NCI-H1436 treated with DMSO at 0.1 percent for 48 hours (cell line): Measurements from ENCODE around the gene CCDC69.
"Not testable (repeated sequence)": the region's sequence is repeated elsewhere in the genome, so short reads cannot be mapped to it uniquely, and the experiment has no call there.

Experiments used
- DNase-seq: peaks from one replicate; lab custom pipeline; 2025; lab: John Stamatoyannopoulos, UW

Gene CCDC69

GRCh38 chr5:151222054-151222789 is 1.7 kb downstream of the CCDC69 start:
- no peak for DNase-seq

GRCh38 chr5:151221574-151221973 is 2.3 kb downstream of the CCDC69 start:
- no peak for DNase-seq

- no peak for DNase-seq
Observed at GRCh38 chr5:151219789-151220188, 4.1 kb downstream of the CCDC69 start.

- DNase-seq: no peak
Observed at GRCh38 chr5:151219138-151219537, 4.8 kb downstream of the CCDC69 start.

GRCh38 chr5:151218177-151218576 is 5.7 kb downstream of the CCDC69 start:
- no peak for DNase-seq

GRCh38 chr5:151216781-151217180 is 7.1 kb downstream of the CCDC69 start:
- no peak for DNase-seq

- DNase-seq: no peak
Observed at GRCh38 chr5:151215546-151215880, 8.4 kb downstream of the CCDC69 start.

- no peak for DNase-seq
Observed at GRCh38 chr5:151214614-151215545, 9.0 kb downstream of the CCDC69 start.

- no peak for DNase-seq
Observed at GRCh38 chr5:151213803-151214613, 9.9 kb downstream of the CCDC69 start.

GRCh38 chr5:151212406-151212798 is 11.5 kb downstream of the CCDC69 start:
- no peak for DNase-seq

GRCh38 chr5:151208481-151208914 is 15.4 kb downstream of the CCDC69 start:
- DNase-seq: no peak

GRCh38 chr5:151205411-151205810 is 18.5 kb downstream of the CCDC69 start:
- DNase-seq: no peak

GRCh38 chr5:151204051-151204450 is 19.8 kb downstream of the CCDC69 start:
- no peak for DNase-seq

GRCh38 chr5:151202381-151203139 is 21.3 kb downstream of the CCDC69 start:
- DNase-seq: no peak

GRCh38 chr5:151200913-151201595 is 22.8 kb downstream of the CCDC69 start:
- DNase-seq: no peak

GRCh38 chr5:151199581-151200185 is 24.2 kb downstream of the CCDC69 start:
- DNase-seq: no peak

GRCh38 chr5:151198861-151199260 is 25.0 kb downstream of the CCDC69 start:
- DNase-seq: no peak

- not testable (repeated sequence) for DNase-seq
Observed at GRCh38 chr5:151197291-151197600, 26.6 kb downstream of the CCDC69 start.

- no peak for DNase-seq
Observed at GRCh38 chr5:151196556-151197290, 27.2 kb downstream of the CCDC69 start.

GRCh38 chr5:151195622-151196021 is 28.3 kb downstream of the CCDC69 start:
- no peak for DNase-seq
